Right hindlimb (tissue), 1 donor: Measurements from ENCODE around the gene GSN.
A peak's percentile ranks its signal among the peaks of the same experiment; 100 is the strongest.

ENCODE experiments used
- DNase-seq: peaks from one replicate; pipeline ENCODE4 v3.0.0-alpha.2; 2018

Gene GSN

GRCh38 chr9:121267689-121268597 lies at the start of gene GSN:
TSS of gene GSN (plus strand) at chr9:121268162. CDS start at chr9:121301972, 33,810 bp downstream.
- peak; percentile 92 for DNase-seq

DNA sequence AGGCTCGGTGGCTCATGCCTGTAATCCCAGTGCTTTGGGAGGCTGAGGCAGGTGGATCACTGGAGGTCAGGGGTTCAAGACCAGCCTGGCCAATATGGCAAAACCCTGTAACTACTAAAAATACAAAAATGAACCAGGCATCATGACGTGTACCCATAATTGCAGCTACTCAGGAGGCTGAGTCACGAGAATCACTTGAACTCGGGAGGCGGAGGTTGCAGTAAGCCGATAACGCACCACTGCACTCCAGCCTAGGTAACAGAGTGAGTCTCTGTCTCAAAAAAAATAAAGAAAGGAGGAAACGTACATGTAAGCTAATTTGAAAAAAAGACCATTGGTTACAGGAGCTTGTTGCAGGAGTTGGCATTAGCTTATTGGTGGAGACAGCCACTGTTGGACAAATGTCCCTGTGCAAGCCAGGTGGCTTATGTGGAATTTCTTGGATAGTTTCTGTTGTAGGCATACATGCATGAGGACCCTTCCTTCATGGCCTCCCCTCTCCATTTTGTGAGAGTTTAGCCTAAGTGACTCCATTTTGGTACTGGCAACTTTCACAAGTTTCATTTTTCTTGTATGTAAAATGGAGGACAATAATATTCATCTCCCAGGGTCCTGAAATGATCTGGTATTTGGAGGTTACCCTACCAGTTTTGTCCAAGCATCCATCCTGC lies 49.5 kb upstream of the GSN start:
- DNase-seq = no peak

- DNase-seq = no peak
Observed at GRCh38 chr9:121219530-121219929, 48.4 kb upstream of the GSN start.

GRCh38 chr9:121220996-121221663 lies 46.8 kb upstream of the GSN start:
- peak; percentile 49 for DNase-seq

DNA sequence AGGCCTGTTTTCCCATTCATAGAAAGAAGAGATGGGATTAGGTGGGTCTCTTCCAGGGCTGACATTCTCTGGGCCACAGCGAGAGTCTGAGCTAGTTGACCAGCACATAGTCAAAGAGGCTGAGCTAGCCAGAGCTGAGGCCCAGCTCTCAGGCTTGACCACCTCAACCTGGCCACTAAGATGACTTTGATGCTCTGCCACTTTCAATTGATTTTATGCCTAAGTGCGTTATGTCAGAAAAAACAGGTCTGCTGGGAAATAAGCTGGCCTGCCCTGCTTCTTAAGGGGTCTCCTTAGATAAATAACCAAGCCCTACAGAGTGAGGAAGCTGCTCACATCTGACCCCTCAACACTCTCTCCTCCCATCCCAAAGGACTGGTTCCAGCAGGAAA lies 46.3 kb upstream of the GSN start:
- no peak for DNase-seq

- DNase-seq = no peak
Observed at GRCh38 chr9:121222524-121223171, 45.3 kb upstream of the GSN start.

DNA sequence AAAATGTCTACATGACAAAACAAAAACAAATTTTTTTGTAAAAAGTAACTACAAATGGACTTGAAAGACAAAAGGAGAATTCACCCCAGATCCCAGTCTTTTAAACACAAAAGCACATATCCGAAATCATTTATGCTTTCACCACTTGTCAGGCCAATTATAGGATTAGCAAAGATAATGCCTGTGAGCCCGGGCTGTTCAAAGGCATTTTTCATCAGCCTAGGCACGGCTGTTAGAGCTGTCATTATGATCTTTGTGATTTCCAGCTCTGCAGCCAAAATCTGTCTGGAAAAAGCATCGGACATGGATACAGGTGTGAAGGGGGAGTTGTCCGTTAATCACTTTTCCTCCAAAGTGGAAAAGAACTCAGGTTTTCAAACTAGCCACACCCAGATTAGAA lies 42.7 kb upstream of the GSN start:
- DNase-seq = no peak

- DNase-seq = no peak
Observed at GRCh38 chr9:121226175-121226574, 41.8 kb upstream of the GSN start.

DNA sequence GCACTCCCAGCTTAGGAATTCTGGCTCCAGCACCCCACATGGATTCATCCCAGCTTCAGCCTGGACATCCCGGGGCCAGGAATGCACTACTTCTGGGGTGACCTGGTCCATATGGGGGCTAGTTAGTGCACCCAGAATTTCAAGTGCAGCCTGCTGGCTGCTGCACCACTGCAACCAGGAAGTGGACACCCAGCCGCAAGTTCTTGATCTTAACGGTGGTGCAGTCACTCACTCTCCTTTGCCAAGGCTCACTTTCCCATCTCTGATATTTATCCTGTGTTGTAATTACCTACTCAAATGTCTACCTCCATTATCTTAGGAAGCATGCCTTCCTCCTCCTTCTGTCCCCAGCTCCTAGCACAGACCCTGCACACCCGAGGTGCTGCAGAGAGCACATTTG lies 40.1 kb upstream of the GSN start:
- DNase-seq = no peak

- no peak for DNase-seq
Observed at GRCh38 chr9:121230256-121230655, 37.7 kb upstream of the GSN start.

DNA sequence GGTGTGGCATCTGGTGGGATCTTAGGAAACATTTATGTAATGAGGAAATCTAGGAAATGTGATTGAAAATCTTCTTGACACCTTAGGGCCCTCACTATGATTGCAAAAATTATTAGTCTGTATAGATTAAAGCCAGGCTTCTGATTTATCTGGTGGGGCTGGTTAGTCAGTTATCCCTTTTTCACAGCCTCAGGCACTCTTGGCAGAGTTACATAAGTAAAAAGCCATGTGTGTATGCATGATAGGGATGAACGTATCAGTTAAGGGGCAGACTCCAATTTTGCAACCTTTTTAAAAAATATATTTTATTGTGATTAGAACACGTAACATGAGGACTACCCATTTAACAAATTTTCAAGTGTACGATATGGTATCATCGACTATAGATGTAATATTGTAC lies 35.7 kb upstream of the GSN start:
- DNase-seq = no peak

DNA sequence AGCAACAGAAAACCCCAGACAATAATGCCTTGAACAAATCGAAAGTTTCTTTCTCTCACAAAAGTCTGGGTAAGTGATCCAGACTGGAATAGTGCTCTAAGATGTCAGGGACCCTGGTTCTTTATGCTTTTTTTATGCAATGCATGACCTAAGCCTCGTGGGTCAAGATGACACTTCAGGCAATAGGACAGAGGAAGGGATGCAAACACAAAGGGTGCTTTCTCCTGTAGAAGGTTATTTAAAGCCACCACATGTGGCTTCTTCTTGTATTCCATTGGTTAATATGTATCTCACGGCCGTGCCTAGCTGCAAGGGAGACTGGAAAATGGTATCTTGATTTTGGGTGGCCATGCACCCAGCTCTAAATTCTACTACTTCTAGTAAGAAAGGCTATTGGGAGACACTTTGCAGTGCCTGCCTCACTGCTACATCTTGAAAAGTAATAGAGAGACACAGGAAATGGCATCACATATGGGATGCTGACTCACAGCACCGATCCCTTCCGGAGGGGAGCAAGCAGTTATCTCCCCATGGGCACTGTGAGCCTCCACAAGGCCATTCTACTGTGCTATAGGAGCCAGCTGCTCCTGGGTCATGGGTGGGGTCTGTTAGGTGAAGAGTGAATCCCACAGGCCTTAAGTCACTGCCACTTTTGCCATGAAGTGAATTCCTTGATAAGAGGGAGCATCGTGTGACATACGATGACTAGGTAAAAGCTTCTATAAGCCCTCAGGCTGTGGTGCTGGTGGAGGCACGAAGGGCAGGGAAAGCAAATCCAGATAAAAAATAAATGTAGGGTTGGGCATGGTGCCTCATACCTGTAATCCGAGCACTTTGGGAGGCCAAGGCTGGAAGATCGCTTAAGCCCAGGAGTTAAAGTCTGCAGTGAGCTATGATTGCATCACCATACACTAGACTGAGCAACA lies 33.8 kb upstream of the GSN start:
- DNase-seq = peak; percentile 33

DNA sequence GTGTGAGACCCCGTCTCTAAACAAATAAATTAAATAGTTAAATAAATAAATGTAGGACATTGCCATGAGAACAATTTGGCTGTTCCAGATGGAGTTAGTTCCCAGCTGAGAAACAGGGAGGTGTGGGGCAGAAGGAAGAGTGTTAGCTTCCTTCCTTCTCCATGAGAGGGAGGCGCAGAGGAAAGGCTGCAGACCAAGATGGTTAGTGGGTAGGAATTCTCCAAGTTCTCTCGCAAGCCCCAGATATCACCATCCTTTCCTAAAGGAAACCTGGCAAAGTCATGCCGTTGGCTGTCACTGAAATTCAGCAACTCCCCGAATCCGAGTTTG lies 33.2 kb upstream of the GSN start:
- DNase-seq = no peak

GRCh38 chr9:121235512-121235911 lies 32.5 kb upstream of the GSN start:
- no peak for DNase-seq

DNA sequence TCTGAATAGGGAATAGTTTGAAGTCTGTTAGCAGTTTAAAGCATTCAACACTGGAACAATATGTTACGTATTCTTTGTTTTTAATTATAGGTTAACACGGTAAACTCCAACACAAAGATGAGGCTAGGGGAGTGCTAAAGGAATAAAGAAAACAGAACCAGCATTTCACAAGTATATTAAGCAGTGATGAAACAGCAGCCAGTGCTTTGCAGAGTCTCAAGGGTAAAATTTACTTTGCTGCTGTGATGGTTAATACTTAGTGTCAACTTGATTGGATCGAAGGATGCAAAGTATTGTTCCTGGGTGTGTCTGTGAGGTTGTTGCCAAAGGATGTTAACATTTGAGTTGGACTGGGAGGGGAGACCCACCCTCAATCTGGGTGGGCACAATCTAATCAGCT lies 30.0 kb upstream of the GSN start:
- no peak for DNase-seq

DNA sequence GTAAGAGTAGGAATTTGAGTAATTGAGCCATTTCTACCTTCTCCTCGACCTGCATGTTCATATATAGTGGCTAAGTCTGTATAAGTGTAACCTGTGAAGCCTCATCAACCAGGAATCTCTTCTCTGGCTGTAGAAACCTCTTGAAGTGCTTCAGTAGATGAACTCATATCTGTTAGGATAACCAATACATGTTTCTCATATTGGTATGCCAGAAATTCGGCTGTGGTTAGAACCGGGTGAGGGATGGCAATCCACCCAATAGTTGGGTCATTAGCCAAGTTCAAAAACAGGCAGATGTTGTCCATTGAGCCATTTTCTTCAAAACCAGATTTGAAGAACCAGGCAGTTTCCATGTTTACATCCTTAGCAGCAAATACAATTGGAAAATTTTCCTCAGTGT lies 28.9 kb upstream of the GSN start:
- no peak for DNase-seq

GRCh38 chr9:121239851-121240250 lies 28.1 kb upstream of the GSN start:
- no peak for DNase-seq

DNA sequence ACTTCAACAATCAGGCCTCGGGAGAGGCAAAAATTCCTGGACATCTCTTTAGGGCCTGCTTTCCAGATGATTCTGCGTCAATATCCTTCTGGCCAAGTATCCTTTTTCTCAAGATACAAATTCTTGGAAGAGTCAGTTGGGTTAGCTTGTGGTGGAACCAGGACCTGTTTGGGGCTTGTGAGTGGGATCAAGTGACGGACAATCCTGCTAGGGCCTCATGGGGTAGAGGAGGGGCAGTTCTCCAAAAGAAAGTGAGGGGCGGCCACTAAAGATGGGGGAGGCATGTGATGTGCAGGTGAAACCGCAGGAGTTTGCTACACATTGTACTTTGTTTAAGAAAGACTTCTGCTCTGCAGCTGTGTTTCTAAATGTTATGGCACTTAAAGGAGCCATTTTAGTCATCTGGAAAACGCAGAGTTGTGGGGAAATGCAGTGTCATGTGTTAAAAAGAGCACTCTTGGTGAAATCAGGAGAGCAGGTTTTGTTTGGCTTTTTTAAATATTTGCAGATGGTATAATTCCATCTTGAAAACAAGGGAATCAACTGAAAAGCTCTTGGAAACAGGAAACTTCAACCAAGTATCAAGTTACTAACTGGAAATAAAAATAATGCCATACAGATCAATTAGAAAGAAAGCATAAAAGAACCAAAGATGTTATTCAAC lies 27.4 kb upstream of the GSN start:
- DNase-seq = no peak

GRCh38 chr9:121242219-121242958 lies 25.6 kb upstream of the GSN start:
- no peak for DNase-seq

DNA sequence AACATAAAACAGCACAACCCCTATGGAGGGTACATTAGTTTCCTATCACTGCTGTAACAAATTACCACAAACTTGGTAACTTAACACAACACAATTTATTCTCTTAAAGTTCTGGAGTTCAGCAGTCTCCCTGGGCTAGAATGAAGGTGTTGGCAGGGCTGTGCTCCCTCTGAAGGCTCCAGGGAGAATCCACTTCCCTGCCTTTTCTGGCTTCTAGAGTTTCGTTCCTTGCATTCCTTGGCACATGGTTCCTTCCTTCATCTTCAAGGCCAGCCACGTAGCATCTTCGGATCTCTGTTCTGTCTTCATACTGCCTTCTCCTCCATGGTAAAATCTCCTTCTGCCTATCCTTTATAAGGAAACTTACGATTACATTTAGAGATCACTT lies 25.0 kb upstream of the GSN start:
- DNase-seq = no peak
